HG03135 (cell line): ENCODE results near the gene SLC26A1.
"Not testable (repeated sequence)": the region's sequence is repeated elsewhere in the genome, so short reads cannot be mapped to it uniquely, and the experiment has no call there.

Experiments
- ATAC-seq: cut with Tn5 transposase; IDR thresholded peaks from one replicate; pipeline ENCODE4 v1.9.1; 2021; ENCODE audit warnings: mild to moderate bottlenecking, moderate library complexity; ENCODE audit not compliant: unreplicated experiment

SLC26A1 gene

DNA sequence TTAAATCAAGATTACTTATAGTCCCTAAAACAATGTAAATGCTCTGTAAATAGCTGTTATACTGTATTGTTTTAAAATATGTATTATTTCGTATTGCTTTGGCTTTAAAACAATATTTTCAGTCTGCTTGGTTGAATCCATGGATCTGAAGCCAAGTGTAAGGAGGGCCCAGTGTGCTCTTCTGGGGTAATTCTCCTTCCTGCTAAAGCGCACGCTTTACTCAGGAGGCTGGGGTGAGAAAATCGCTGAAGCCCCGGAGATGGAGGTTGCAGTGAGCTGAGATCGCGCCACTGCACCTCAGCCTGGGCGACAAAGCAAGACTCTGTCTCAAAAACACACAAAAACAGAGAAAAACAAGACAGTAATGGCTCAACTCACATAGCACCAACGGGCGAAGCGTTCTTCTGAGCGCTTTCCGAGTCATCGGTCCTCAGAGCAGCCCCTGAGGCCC is 6.8 kb downstream of the SLC26A1 start:
- ATAC-seq, result peak; percentile 17

- no peak for ATAC-seq
These were observed 7.9 kb downstream of the SLC26A1 start for GRCh38 chr4:985123-985830.

DNA sequence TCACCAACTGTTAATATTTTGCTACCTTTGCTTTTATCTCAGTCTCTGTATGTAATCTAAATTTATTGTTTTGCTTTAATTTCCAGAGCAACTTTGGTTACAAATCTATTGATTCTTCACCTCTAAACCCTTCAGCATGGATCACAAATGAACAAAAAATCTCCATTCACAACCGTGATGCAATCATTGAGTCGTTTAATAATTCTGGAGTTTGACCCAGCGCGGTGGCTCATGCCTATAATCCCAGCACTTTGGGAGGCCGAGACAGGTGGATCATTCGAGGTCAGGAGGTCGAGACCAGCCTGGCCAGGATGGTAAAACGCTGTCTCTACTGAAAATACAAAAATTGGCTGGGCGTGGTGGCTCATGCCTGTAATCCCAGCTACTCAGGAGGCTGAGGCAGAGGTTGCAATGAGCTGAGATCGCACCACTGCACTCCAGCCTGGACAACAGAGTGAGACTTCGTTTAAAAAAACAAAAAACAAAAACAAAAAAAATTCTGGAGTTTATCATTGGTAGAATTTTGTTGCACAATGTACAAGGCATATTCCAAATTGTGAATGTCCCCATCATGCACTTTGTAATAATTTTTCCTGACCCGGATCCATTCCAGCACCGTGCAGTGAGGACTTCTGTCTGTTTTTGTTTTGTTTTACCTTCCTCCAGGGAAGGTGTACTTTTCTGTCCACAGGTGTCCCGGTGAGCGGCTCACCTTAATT is 8.7 kb downstream of the SLC26A1 start:
- ATAC-seq, result no peak

- no peak for ATAC-seq
These were observed 10.4 kb downstream of the SLC26A1 start for GRCh38 chr4:982814-983213.

DNA sequence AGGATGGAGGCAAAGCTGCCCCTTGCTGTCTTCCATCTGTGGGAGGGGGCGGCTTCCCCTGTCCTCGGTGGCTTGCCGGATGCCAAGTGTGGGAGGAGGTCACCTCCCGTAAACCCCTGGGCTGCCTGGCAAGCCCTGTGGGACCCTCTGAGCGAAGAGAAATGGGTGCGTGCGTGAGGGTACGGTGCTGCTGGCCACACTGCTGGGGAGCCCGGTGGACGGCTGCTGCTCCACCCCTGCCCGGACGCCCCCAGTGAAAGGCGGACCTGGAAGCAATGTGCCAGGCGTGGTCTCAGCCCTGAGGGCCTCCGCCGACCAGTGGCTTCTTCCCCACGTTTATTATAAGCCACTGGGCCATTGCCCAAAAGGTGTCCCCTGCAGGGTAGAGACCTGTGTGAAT is 10.9 kb downstream of the SLC26A1 start:
- no peak for ATAC-seq

DNA sequence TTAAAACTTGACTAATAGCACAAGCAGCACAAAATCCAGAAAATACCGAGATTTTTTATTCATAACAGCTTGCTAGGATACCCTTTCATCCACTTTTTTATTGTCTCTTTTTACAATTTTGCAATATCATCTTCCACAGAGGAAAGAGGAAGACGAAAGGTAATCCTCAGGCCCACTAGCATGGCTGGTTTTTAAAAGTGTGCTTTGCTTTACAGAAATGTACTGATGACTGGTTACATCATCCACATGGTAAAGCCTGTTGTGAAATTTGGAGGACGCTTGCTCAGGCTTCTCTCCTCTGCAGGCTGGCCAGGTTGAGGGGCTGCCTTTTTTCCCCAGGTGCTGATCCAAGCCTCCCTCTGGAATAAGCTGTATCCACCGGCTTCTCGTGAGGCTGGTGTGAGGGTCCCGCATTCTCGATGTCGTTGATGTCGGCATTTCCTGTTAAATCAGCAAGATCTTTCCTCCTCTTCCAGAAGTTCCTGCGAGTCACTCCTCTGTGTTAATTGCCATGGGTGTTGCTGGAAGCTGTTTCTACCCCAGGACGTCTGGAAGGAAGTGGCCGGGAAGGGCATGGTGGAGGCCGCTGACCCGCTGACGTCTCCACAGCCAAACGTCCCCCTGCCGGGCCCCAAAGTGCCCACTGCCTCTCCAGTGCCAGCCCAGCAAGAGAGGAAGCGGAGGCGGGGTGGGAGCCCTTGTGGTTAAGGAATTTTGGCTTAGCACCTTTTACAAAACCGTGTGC is 14.1 kb downstream of the SLC26A1 start:
- ATAC-seq, result no peak

- ATAC-seq, result not testable (repeated sequence)
These were observed 17.2 kb downstream of the SLC26A1 start for GRCh38 chr4:976016-976415.

- ATAC-seq, result no peak
These were observed 18.5 kb downstream of the SLC26A1 start for GRCh38 chr4:974668-975067.

GRCh38 chr4:973431-974397 is 19.5 kb downstream of the SLC26A1 start, which contains the start of gene DGKQ:
DGKQ (minus strand) TSS chr4:973569; CDS start chr4:973482, 87 bp downstream.
- peak; percentile 69 for ATAC-seq

GRCh38 chr4:972651-973424 is 20.4 kb downstream of the SLC26A1 start:
- peak; percentile 39 for ATAC-seq

DNA sequence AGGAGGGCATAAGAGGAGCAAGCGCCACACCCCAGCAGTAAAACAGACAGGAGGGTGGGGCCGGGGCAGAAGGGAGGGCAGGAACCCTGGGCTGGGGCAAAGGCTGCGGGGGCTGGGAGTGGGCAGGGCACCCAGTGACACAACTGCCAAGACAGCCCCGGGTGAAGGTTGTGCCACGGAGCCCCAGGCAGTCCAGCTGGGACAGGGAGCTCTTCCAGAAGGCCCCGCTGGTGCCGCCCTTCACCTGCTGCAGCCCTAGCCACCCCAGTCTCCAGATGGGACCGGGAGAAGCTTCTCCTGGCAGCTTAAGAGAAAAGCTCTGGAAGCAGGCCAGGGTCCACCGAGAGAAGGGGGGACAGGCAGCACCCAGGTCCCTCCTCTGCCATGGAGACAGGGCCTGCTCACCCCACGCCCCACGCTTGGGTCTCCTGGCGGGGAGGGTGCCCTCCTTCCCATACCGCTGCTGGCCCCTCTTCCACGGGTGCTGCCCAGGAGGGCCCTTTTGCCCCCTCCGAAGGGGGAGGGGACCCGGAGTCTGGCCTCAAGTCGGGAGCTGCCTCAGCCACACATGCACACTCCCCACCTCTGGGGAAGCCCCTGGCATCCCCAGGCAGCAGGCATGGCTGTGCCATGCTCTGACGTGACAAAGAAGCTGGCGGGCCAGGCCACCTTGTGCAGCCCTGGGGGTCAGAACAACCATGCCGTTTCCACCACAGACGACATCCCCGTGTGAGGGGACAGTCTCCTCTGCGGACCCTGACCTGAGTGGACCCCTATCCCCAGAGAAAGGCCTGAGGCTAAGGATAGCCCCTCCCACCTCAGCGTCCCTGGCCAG is 21.3 kb downstream of the SLC26A1 start:
- ATAC-seq, result no peak

DNA sequence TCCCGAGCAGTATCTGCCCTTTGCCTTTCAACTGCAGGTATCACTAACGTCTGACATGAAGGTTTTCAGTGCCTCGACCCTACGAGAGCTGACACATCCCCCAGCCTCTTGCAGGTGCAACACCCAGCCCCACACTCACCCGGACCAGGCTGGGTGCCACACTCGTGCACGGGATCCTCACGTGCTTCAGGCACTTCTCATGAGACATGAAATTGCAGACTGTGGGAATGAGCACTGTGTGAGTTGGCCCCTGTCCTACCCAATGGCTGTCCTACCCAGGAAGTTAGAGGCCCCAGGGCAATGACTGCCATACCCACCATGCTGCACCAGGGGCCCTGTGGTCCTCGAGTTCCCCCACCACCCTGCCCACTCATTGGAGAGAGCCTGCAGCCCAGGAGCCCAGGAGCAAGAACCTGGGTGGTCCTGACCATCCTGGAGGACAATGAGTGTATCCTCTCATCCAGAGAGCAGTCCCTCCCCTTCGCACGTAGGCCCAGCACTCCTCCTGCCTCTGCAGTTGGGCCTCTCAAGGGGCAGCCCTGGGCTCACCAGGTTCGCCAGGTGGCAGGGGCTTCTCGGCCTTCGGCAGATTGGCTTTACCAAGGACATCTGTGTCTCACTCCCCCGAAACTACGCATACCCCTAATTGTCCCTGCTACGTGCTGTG is 22.2 kb downstream of the SLC26A1 start:
- ATAC-seq, result no peak

- ATAC-seq, result no peak
These were observed 23.0 kb downstream of the SLC26A1 start for GRCh38 chr4:970046-970745.

GRCh38 chr4:968621-969394 is 24.4 kb downstream of the SLC26A1 start:
- no peak for ATAC-seq

DNA sequence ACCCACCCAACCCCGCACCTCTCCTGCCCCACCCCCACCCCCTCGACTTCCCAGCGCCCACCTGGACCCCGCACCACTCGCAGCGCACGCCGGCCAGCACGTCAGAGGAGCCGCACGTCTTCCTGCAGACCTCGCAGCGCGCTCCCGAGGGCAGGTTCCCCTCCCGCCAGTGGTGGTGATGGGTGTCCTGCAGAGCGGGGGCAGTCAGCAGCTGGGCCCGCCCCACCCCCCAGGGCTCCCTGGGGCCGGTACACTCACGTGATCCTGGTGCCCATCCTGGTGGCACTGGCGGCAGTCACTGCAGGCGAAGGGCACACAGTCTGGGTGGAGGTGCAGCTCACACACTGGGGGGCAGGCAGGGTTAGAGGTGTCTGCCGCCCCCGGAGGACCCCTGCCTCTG is 25.0 kb downstream of the SLC26A1 start:
- no peak for ATAC-seq

GRCh38 chr4:967113-968104 is 25.8 kb downstream of the SLC26A1 start:
- no peak for ATAC-seq
